ENCODE data around the gene RNGTT.

The RNGTT gene

DNA sequence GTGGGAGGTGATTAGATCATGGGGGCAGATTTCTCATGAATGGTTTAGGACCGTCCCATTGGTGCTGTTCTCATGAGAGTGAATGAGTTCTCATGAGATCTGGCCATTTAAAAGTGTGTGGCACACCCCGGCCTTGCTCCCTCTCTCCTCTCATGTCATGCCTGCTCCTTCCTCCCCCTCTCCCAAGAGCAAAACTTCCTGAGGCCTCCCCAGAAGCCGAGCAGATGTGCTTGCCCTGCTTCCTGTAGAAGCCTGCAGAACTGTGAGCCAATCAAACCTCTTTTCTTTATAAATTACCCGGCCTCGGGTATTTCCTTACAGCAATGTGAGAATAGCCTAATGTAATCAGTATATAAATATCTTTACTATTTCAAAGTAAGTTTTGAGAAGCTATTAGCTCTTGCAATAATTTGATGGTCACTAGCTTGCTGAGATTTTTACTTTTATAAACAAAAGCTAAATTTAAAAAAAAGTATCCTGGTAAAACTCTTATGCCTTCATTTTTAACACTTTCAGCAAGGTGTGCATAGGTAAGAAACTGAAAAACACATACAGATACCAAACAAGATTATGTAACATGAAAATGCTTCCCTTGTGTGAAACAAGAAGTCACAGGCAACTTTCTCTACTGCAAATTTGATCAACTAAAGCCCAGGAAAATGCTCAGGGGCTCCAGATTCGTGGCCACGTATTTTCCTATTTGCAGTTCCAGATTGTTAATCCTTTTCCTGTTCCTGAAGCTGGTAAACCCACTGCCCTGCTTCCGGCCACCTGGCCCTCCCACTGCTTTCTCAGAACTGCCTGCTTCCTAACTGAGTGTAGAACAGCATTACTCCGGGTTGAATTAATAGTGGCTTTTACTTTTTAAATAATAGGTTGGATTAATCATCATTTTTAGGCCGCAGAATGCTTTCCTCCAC lies 402.1 kb downstream of the RNGTT start:
- no peak for DNase-seq (ENCODE audit: low spot score)

More for the DNA sequence above, 402.1 kb downstream of the RNGTT start:
- TF ChIP-seq, protein P1, sequence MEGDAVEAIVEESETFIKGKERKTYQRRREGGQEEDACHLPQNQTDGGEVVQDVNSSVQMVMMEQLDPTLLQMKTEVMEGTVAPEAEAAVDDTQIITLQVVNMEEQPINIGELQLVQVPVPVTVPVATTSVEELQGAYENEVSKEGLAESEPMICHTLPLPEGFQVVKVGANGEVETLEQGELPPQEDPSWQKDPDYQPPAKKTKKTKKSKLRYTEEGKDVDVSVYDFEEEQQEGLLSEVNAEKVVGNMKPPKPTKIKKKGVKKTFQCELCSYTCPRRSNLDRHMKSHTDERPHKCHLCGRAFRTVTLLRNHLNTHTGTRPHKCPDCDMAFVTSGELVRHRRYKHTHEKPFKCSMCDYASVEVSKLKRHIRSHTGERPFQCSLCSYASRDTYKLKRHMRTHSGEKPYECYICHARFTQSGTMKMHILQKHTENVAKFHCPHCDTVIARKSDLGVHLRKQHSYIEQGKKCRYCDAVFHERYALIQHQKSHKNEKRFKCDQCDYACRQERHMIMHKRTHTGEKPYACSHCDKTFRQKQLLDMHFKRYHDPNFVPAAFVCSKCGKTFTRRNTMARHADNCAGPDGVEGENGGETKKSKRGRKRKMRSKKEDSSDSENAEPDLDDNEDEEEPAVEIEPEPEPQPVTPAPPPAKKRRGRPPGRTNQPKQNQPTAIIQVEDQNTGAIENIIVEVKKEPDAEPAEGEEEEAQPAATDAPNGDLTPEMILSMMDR (IDR thresholded peaks at IDR 0.05; ENCODE audit: extremely low read depth, missing control alignments): no peak

All from GM20000 (cell line).